ENCODE results near the gene COX18. TPM values are rescaled to one million over a fixed set of nuclear protein-coding genes. Genes with fewer than 3 reads are reported as not detected.

COX18 gene
- total RNA-seq, 1 experiment from 2014 or later, result 9.9 TPM

- in situ Hi-C loops (cut with HindIII; ENCODE audit: low pct_unique_long_range_greater_than_20kb, low sequenced_read_pairs) (no loop called here), intact Hi-C loops (cut with micrococcal nuclease; ENCODE audit: unreplicated experiment) (no loop called here)
- Histone ChIP-seq H3K27ac (ENCODE audit: low read length) (no peak overlapping the region), H3K4me1 (ENCODE audit: control insufficient read depth, insufficient read depth, low read length) (no peaks in the 10 kb centered on the region), H3K27me3 (ENCODE audit: control insufficient read depth, insufficient read depth, low read length) (no peaks in the 10 kb centered on the region), H3K4me3 (ENCODE audit: low read depth in 2 of 2, low read length in 2 of 2) (no peak overlapping the region), H3K36me3 (ENCODE audit: control insufficient read depth, insufficient read depth, low read length) (peaks cover 8% of the 10 kb centered on the region), H3K9me3 (ENCODE audit: control insufficient read depth, insufficient read depth, low read depth, low read length) (no peaks in the 10 kb centered on the region)
- TF ChIP-seq CTCF (IDR thresholded peaks at IDR 0.05) (no peak), TCF7L2 (IDR thresholded peaks at IDR 0.05; ENCODE audit: low read depth, low read length) (no peak), REST (IDR thresholded peaks at IDR 0.05; ENCODE audit: insufficient read depth in 1 of 2, low read depth in 2 of 2, low read length in 1 of 2) (no peak), POLR2AphosphoS5 (IDR thresholded peaks at IDR 0.05; ENCODE audit: low read depth, low read length) (no peak), SIN3A (IDR thresholded peaks at IDR 0.05; ENCODE audit: borderline replicate concordance, insufficient read depth, low read depth, low read length) (no peak)
- DNase-seq (ENCODE audit: low read depth, low spot score), result no peak
- ATAC-seq, result no peak
- POLR2A ChIA-PET, result no interaction called here
- no TSS peak for BruUV-seq (replicated peaks)
- CTCF ChIA-PET, result no interaction called here
These were observed 16.8 kb upstream of the COX18 start for GRCh38 chr4:73086095-73086868.

- BruUV-seq (replicated peaks), result no TSS peak
- H3K9me3 ChIP-seq (ENCODE audit: control insufficient read depth, insufficient read depth, low read depth, low read length), result no peaks in the 10 kb centered on the region
- H3K4me3 ChIP-seq (ENCODE audit: low read depth in 2 of 2, low read length in 2 of 2), result no peak overlapping the region
- peaks cover 6% of the 10 kb centered on the region for H3K36me3 ChIP-seq (ENCODE audit: control insufficient read depth, insufficient read depth, low read length)
- intact Hi-C loops (cut with micrococcal nuclease; ENCODE audit: unreplicated experiment) (no loop called here), in situ Hi-C loops (cut with HindIII; ENCODE audit: low pct_unique_long_range_greater_than_20kb, low sequenced_read_pairs) (no loop called here)
- no peaks in the 10 kb centered on the region for H3K4me1 ChIP-seq (ENCODE audit: control insufficient read depth, insufficient read depth, low read length)
- H3K27ac ChIP-seq (ENCODE audit: low read length), result no peak overlapping the region
- H3K27me3 ChIP-seq (ENCODE audit: control insufficient read depth, insufficient read depth, low read length), result no peaks in the 10 kb centered on the region
- DNase-seq (ENCODE audit: low read depth, low spot score) (no peak), ATAC-seq (no peak)
- TF ChIP-seq SIN3A (IDR thresholded peaks at IDR 0.05; ENCODE audit: borderline replicate concordance, insufficient read depth, low read depth, low read length) (no peak), POLR2AphosphoS5 (IDR thresholded peaks at IDR 0.05; ENCODE audit: low read depth, low read length) (no peak)
- POLR2A ChIA-PET, result no interaction called here
- CTCF ChIA-PET, result no interaction called here
These were observed 11.3 kb upstream of the COX18 start for GRCh38 chr4:73080789-73081188.

- Histone ChIP-seq H3K27ac (ENCODE audit: low read length) (no peak overlapping the region), H3K4me3 (ENCODE audit: low read depth in 2 of 2, low read length in 2 of 2) (no peak overlapping the region), H3K36me3 (ENCODE audit: control insufficient read depth, insufficient read depth, low read length) (peaks cover 19% of the 10 kb centered on the region), H3K27me3 (ENCODE audit: control insufficient read depth, insufficient read depth, low read length) (no peaks in the 10 kb centered on the region), H3K4me1 (ENCODE audit: control insufficient read depth, insufficient read depth, low read length) (no peaks in the 10 kb centered on the region), H3K9me3 (ENCODE audit: control insufficient read depth, insufficient read depth, low read depth, low read length) (no peaks in the 10 kb centered on the region)
- in situ Hi-C loops (cut with HindIII; ENCODE audit: low pct_unique_long_range_greater_than_20kb, low sequenced_read_pairs), result no loop called here
- POLR2A ChIA-PET, result no interaction called here
- no peak for ATAC-seq
- no peak for DNase-seq (ENCODE audit: low read depth, low spot score)
- TF ChIP-seq POLR2AphosphoS5 (IDR thresholded peaks at IDR 0.05; ENCODE audit: low read depth, low read length), result no peak
- no peak for TF ChIP-seq SIN3A (IDR thresholded peaks at IDR 0.05; ENCODE audit: borderline replicate concordance, insufficient read depth, low read depth, low read length)
- TF ChIP-seq TCF7L2 (IDR thresholded peaks at IDR 0.05; ENCODE audit: low read depth, low read length), result no peak
- no peak for TF ChIP-seq CTCF (IDR thresholded peaks at IDR 0.05)
- TF ChIP-seq REST (IDR thresholded peaks at IDR 0.05; ENCODE audit: insufficient read depth in 1 of 2, low read depth in 2 of 2, low read length in 1 of 2), result no peak
- CTCF ChIA-PET, result no interaction called here
- intact Hi-C loops (cut with micrococcal nuclease; ENCODE audit: unreplicated experiment), result no loop called here
- no TSS peak for BruUV-seq (replicated peaks)
These were observed 6.3 kb upstream of the COX18 start for GRCh38 chr4:73075832-73076231.
